Uterus (tissue), 4 donors: ENCODE measurements around the gene SLC4A11. TPM values are rescaled to one million over a fixed set of nuclear protein-coding genes. Genes with fewer than 3 reads are reported as not detected.

Experiments used
- DNase-seq, 2 donors: peaks; one replicate each; pipeline ENCODE4 v3.0.0-alpha.2; 2019 to 2020
- H3K27ac ChIP-seq, 2 donors: fragments of 200-600 bp; sonication (generic); 1 replicate in 1 of 2; 2 replicates in 1 of 2; pipeline ENCODE4 v1.5.1; 2016 to 2018
- H3K27me3 ChIP-seq, 2 donors: fragments of 200-600 bp; sonication (generic); one replicate each; pipeline ENCODE4 v1.5.1; 2018 to 2019; ENCODE audit warnings: control low read depth in 1 of 2
- H3K36me3 ChIP-seq, 2 donors: fragments of 200-600 bp; sonication (generic); one replicate each; pipeline ENCODE4 v1.5.1; 2019; ENCODE audit warnings: control low read depth in 1 of 2
- H3K4me1 ChIP-seq, 2 donors: fragments of 200-600 bp; sonication (generic); one replicate each; pipeline ENCODE4 v1.5.1; 2018 to 2019; ENCODE audit warnings: control low read depth in 1 of 2
- H3K4me3 ChIP-seq, 2 donors: fragments of 200-600 bp; sonication (generic); 1 replicate in 1 of 2; 2 replicates in 1 of 2; pipeline ENCODE4 v1.5.1; 2018 to 2019; ENCODE audit warnings: mild to moderate bottlenecking in 1 of 2
- H3K9me3 ChIP-seq, 2 donors: fragments of 200-600 bp; sonication (generic); one replicate each; pipeline ENCODE4 v1.5.1; 2019; ENCODE audit warnings: control low read depth in 1 of 2
- CTCF ChIP-seq, 4 experiments: fragments of 200-600 bp in 2 of 4; fragments of 450-650 bp in 2 of 4; sonication (generic) in 2 of 4; IDR thresholded peaks; one replicate each; pipeline ENCODE4 v1.5.1; 2016 to 2019; ENCODE audit warnings: antibody characterized with exemption in 4 of 4, mild to moderate bottlenecking in 2 of 4, moderate library complexity in 1 of 4
- POLR2A ChIP-seq, 2 donors: fragments of 450-650 bp; IDR thresholded peaks; one replicate each; pipeline ENCODE4 v1.6.1; 2016; ENCODE audit warnings: antibody characterized with exemption in 2 of 2, mild to moderate bottlenecking in 1 of 2, moderate library complexity in 1 of 2
- intact Hi-C: fragments of 100-400 bp; cut with DNase I; formaldehyde crosslinking; loops from one replicate; pipeline ENCODE4 v1.15.1; 2023; ENCODE audit warnings: low total_unique reads
- total RNA-seq, 4 donors: library from RNA; depleted of rRNA in 3 of 4; stranded (reverse); fragments of >200 nt in 3 of 4; gene quantifications; one replicate each; pipeline versions ENCODE4 v1.1.0 to v1.2.4, GENCODE V29; 2014 to 2023
- donor health status: DM: yes; HTN: yes; CAD: no.

Gene SLC4A11
- total RNA-seq, 4 donors from 2014 or later: 0.29 to 0.91 (median 0.76) TPM; not detected in 1

GRCh38 chr20:3181270-3181669 is 57.7 kb downstream of the SLC4A11 start:
- H3K36me3 ChIP-seq: no peaks in the 10 kb centered on the region
- H3K27me3 ChIP-seq: no peaks in the 10 kb centered on the region
- H3K4me3 ChIP-seq: no peak overlapping the region
- H3K9me3 ChIP-seq: no peaks in the 10 kb centered on the region
- H3K27ac ChIP-seq: no peak overlapping the region
- TF ChIP-seq CTCF (IDR thresholded peaks at IDR 0.05) (no peak), POLR2A (IDR thresholded peaks at IDR 0.05) (no peak)
- DNase-seq: no peak
- intact Hi-C loops: no loop called here
- no peaks in the 10 kb centered on the region for H3K4me1 ChIP-seq

- intact Hi-C loops: no loop called here
- Histone ChIP-seq H3K27ac (no peak overlapping the region), H3K9me3 (no peaks in the 10 kb centered on the region), H3K27me3 (no peaks in the 10 kb centered on the region), H3K4me1 (no peaks in the 10 kb centered on the region), H3K36me3 (no peaks in the 10 kb centered on the region), H3K4me3 (no peak overlapping the region)
- no peak for TF ChIP-seq CTCF (IDR thresholded peaks at IDR 0.05)
- DNase-seq: no peak
Observed at GRCh38 chr20:3180319-3180718, 58.7 kb downstream of the SLC4A11 start.

- no peak overlapping the region for H3K4me3 ChIP-seq
- intact Hi-C loops: no loop called here
- H3K36me3 ChIP-seq: no peaks in the 10 kb centered on the region
- no peaks in the 10 kb centered on the region for H3K9me3 ChIP-seq
- no peak overlapping the region for H3K27ac ChIP-seq
- no peak for DNase-seq
- no peaks in the 10 kb centered on the region for H3K27me3 ChIP-seq
- TF ChIP-seq POLR2A (IDR thresholded peaks at IDR 0.05): no peak
- TF ChIP-seq CTCF (IDR thresholded peaks at IDR 0.05): no peak
- H3K4me1 ChIP-seq: no peaks in the 10 kb centered on the region
Observed at GRCh38 chr20:3177746-3178485, 61.1 kb downstream of the SLC4A11 start.

Other genes with a start within 250 kb of the SLC4A11 start
- 1 to 10 TPM in 1 of 4 donors, not detected in 3; 2.3 TPM for gene GNRH2, start 195.6 kb downstream of the SLC4A11 start, total RNA-seq
- 100 to 1,000 TPM in 1 of 4 donors, 10 to 100 TPM in 3; 13.2 to 157 (median 35.8) TPM for gene MRPS26, start 193.1 kb downstream of the SLC4A11 start, total RNA-seq
- gene OXT, start 167.6 kb downstream of the SLC4A11 start, total RNA-seq: 1 to 10 TPM in 1 of 4 donors, not detected in 3; 4.2 TPM
- not detected for gene AVP, start 154.5 kb downstream of the SLC4A11 start, total RNA-seq
- gene FASTKD5, start 79.3 kb downstream of the SLC4A11 start, total RNA-seq: 10 to 100 TPM; 12.3 to 17.2 (median 12.7) TPM
- 10 to 100 TPM in 2 of 4 donors, 1 to 10 TPM in 2; 2.6 to 14.1 (median 8.5) TPM for gene UBOX5, start 79.3 kb downstream of the SLC4A11 start, total RNA-seq
- 10 to 100 TPM in 2 of 4 donors, 1 to 10 TPM in 2; 3.6 to 13.1 (median 8.2) TPM for gene LZTS3, start 65.6 kb downstream of the SLC4A11 start, total RNA-seq
- 10 to 100 TPM; 37.7 to 74.9 (median 40.1) TPM for gene DDRGK1, start 34.5 kb downstream of the SLC4A11 start, total RNA-seq
- 10 to 100 TPM in 3 of 4 donors, 1 to 10 TPM in 1; 6.9 to 25.0 (median 21.8) TPM for gene ITPA, start 29.7 kb downstream of the SLC4A11 start, total RNA-seq
- gene DNAAF9, start 168.5 kb upstream of the SLC4A11 start, total RNA-seq: 10 to 100 TPM in 2 of 4 donors, 1 to 10 TPM in 2; 5.6 to 25.2 (median 17.3) TPM
- gene ATRN, start 231.8 kb upstream of the SLC4A11 start, total RNA-seq: 10 to 100 TPM in 3 of 4 donors, 1 to 10 TPM in 1; 7.4 to 76.7 (median 21.2) TPM